ENCODE results near the gene KCNG4. TPM values are rescaled to one million over a fixed set of nuclear protein-coding genes. Genes with fewer than 3 reads are reported as not detected.

Gene KCNG4
- polyA plus RNA-seq, 1 donor from 2014 or later: not detected

GRCh38 chr16:84243732-84244131, 3.9 kb upstream of the KCNG4 start:
- no peaks in the 10 kb centered on the region for H4K20me1 ChIP-seq (ENCODE audit: insufficient read depth)
- no peaks in the 10 kb centered on the region for H3K36me3 ChIP-seq (ENCODE audit: insufficient read depth, low read length)
- TF ChIP-seq POLR2AphosphoS5 (IDR thresholded peaks at IDR 0.05) (no peak), EP300 (conservative IDR thresholded peaks at IDR 0.05; ENCODE audit: poor library complexity, severe bottlenecking) (no peak), SMC3 (conservative IDR thresholded peaks at IDR 0.05; ENCODE audit: poor library complexity) (no peak), MXI1 (conservative IDR thresholded peaks at IDR 0.05; ENCODE audit: poor library complexity, severe bottlenecking) (no peak), REST (IDR thresholded peaks at IDR 0.05; ENCODE audit: borderline replicate concordance) (no peak), TAF1 (IDR thresholded peaks at IDR 0.05; ENCODE audit: low read depth) (no peak), RAD21 (conservative IDR thresholded peaks at IDR 0.05) (no peak), EZH2 (IDR thresholded peaks at IDR 0.05; ENCODE audit: borderline replicate concordance, insufficient read depth, low read length, poor library complexity, severe bottlenecking) (no peak), CTCF (IDR thresholded peaks at IDR 0.05; ENCODE audit: poor library complexity, severe bottlenecking) (no peak)
- no peaks in the 10 kb centered on the region for H3K9me3 ChIP-seq (ENCODE audit: low read length)
- no peak overlapping the region for H3K9ac ChIP-seq (ENCODE audit: low read length)
- no peak overlapping the region for H2AFZ ChIP-seq (ENCODE audit: low read depth, low read length)
- H3K4me3 ChIP-seq (ENCODE audit: low read length): no peak overlapping the region
- no peaks in the 10 kb centered on the region for H3K79me2 ChIP-seq (replicated peaks; ENCODE audit: insufficient read depth, low read length)
- no peaks in the 10 kb centered on the region for H3F3A ChIP-seq (ENCODE audit: insufficient read depth, low read length, poor library complexity, severe bottlenecking)
- no peaks in the 10 kb centered on the region for H3K27me3 ChIP-seq (ENCODE audit: insufficient read depth, low read depth, low read length)
- no peaks in the 10 kb centered on the region for H3K9me2 ChIP-seq (ENCODE audit: insufficient read depth, low read length)
- no peak overlapping the region for H3K4me2 ChIP-seq (ENCODE audit: low read length)
- H3K27ac ChIP-seq (ENCODE audit: low read length): no peak overlapping the region

GRCh38 chr16:84242839-84243238, 3.0 kb upstream of the KCNG4 start:
- no peaks in the 10 kb centered on the region for H4K20me1 ChIP-seq (ENCODE audit: insufficient read depth)
- no peak overlapping the region for H3K27ac ChIP-seq (ENCODE audit: low read length)
- no peaks in the 10 kb centered on the region for H3K36me3 ChIP-seq (ENCODE audit: insufficient read depth, low read length)
- no peaks in the 10 kb centered on the region for H3F3A ChIP-seq (ENCODE audit: insufficient read depth, low read length, poor library complexity, severe bottlenecking)
- TF ChIP-seq EP300 (conservative IDR thresholded peaks at IDR 0.05; ENCODE audit: poor library complexity, severe bottlenecking): no peak
- no peak for TF ChIP-seq CTCF (IDR thresholded peaks at IDR 0.05; ENCODE audit: poor library complexity, severe bottlenecking)
- no peak for TF ChIP-seq TAF1 (IDR thresholded peaks at IDR 0.05; ENCODE audit: low read depth)
- TF ChIP-seq POLR2AphosphoS5 (IDR thresholded peaks at IDR 0.05): no peak
- no peak for TF ChIP-seq RAD21 (conservative IDR thresholded peaks at IDR 0.05)
- TF ChIP-seq EZH2 (IDR thresholded peaks at IDR 0.05; ENCODE audit: borderline replicate concordance, insufficient read depth, low read length, poor library complexity, severe bottlenecking): no peak
- no peak for TF ChIP-seq SMC3 (conservative IDR thresholded peaks at IDR 0.05; ENCODE audit: poor library complexity)
- TF ChIP-seq REST (IDR thresholded peaks at IDR 0.05; ENCODE audit: borderline replicate concordance): no peak
- TF ChIP-seq MXI1 (conservative IDR thresholded peaks at IDR 0.05; ENCODE audit: poor library complexity, severe bottlenecking): no peak
- H3K27me3 ChIP-seq (ENCODE audit: insufficient read depth, low read depth, low read length): no peaks in the 10 kb centered on the region
- no peaks in the 10 kb centered on the region for H3K9me2 ChIP-seq (ENCODE audit: insufficient read depth, low read length)
- H3K4me2 ChIP-seq (ENCODE audit: low read length): no peak overlapping the region
- no peak overlapping the region for H3K4me3 ChIP-seq (ENCODE audit: low read length)
- H2AFZ ChIP-seq (ENCODE audit: low read depth, low read length): no peak overlapping the region
- H3K9ac ChIP-seq (ENCODE audit: low read length): no peak overlapping the region
- no peaks in the 10 kb centered on the region for H3K9me3 ChIP-seq (ENCODE audit: low read length)
- H3K79me2 ChIP-seq (replicated peaks; ENCODE audit: insufficient read depth, low read length): no peaks in the 10 kb centered on the region

Data from neural cell (in vitro differentiated cells).